Prostate gland (tissue), 2 donors: Measurements from ENCODE around the gene ZNF543. TPM values are rescaled to one million over a fixed set of nuclear protein-coding genes. Genes with fewer than 3 reads are reported as not detected.
A peak's percentile ranks its signal among the peaks of the same experiment; 100 is the strongest.
"Not testable (repeated sequence)": the region's sequence is repeated elsewhere in the genome, so short reads cannot be mapped to it uniquely, and the experiment has no call there.

ENCODE experiments used
- DNase-seq: peaks from one replicate; pipeline ENCODE4 v3.0.0-alpha.2; 2019; ENCODE audit warnings: low spot score
- H3K27ac ChIP-seq, 2 donors: fragments of 200-600 bp; sonication (generic); 2 replicates each; pipeline ENCODE4 v1.5.1; 2017 to 2019
- H3K27me3 ChIP-seq: fragments of 200-600 bp; sonication (generic); replicated peaks from 2 replicates; pipeline ENCODE4 v1.5.1; 2019; ENCODE audit not compliant: insufficient read depth
- H3K36me3 ChIP-seq, 2 donors: fragments of 200-600 bp; sonication (generic); 1 replicate in 1 of 2; 2 replicates in 1 of 2; pipeline versions ENCODE4 v1.5.1 to v1.8.1; 2017 to 2019
- H3K4me1 ChIP-seq: fragments of 200-600 bp; sonication (generic); replicated peaks from 2 replicates; pipeline ENCODE4 v1.5.1; 2019
- H3K4me3 ChIP-seq, 2 donors: fragments of 200-600 bp; sonication (generic); 2 replicates each; pipeline ENCODE4 v1.5.1; 2017 to 2019
- H3K9me3 ChIP-seq: fragments of 200-600 bp; sonication (generic); 2 replicates; pipeline ENCODE4 v1.5.1; 2017
- CTCF ChIP-seq, 4 experiments: fragments of 200-600 bp in 2 of 4; fragments of 450-650 bp in 2 of 4; sonication (generic) in 2 of 4; IDR thresholded peaks; 1 replicate in 3 of 4; 2 replicates in 1 of 4; pipeline ENCODE4 v1.5.1; 2016 to 2019; ENCODE audit warnings: antibody characterized with exemption in 4 of 4, mild to moderate bottlenecking in 2 of 4, moderate library complexity in 2 of 4
- POLR2A ChIP-seq: fragments of 450-650 bp; IDR thresholded peaks from one replicate; pipeline ENCODE4 v1.6.1; 2016; ENCODE audit warnings: antibody characterized with exemption, mild to moderate bottlenecking
- POLR2AphosphoS5 ChIP-seq: sonication (generic); formaldehyde crosslinking; IDR thresholded peaks from one replicate; pipeline ENCODE4 v1.6.1; 2017; ENCODE audit warnings: antibody characterized with exemption
- WGBS: methylation state at CpG from one replicate; pipeline ENCODE4 v1.1.5; 2018; 5-methylcytosine and 5-hydroxymethylcytosine counted together
- intact Hi-C: fragments of 100-400 bp; cut with DNase I; formaldehyde crosslinking; loops from one replicate; pipeline ENCODE4 v1.14.2; 2022
- total RNA-seq, 2 donors: library from RNA; depleted of rRNA; stranded (reverse); fragments of >200 nt; gene quantifications; one replicate each; pipeline ENCODE4 v1.1.0, GENCODE V29; 2016

ZNF543 gene
- total RNA-seq, 2 donors from 2014 or later = 10.8 to 15.3 TPM

GRCh38 chr19:57362997-57363687 is 42.9 kb downstream of the ZNF543 start, which contains the start of the genes TRAPPC2B and ZNF547:
Gene TRAPPC2B, plus strand, starts transcription at chr19:57363551. Its CDS starts 1,283 bp downstream, at chr19:57364834.
Gene ZNF547, plus strand, starts transcription at chr19:57363551. Its CDS starts 5,005 bp downstream, at chr19:57368556.
- no peaks in the 10 kb centered on the region for H3K36me3 ChIP-seq
- no peaks in the 10 kb centered on the region for H3K27me3 ChIP-seq
- TF ChIP-seq POLR2AphosphoS5 = peak; percentile 100
- peak; percentile 51 for TF ChIP-seq POLR2A
- no peak for TF ChIP-seq CTCF (IDR thresholded peaks at IDR 0.05)
- H3K4me1 ChIP-seq = no peaks in the 10 kb centered on the region
- DNase-seq = peak; percentile 99
- under 1% methylated on average over 45 of the region's 47 CpGs for WGBS
- H3K4me3 ChIP-seq = peak within 1 kb of the TSS; percentile 78 to 90
- intact Hi-C loops = no loop called here
- H3K27ac ChIP-seq = peak within 1 kb of the TSS; percentile 94 to 95
- H3K9me3 ChIP-seq = no peaks in the 10 kb centered on the region

GRCh38 chr19:57363688-57364181 is 43.5 kb downstream of the ZNF543 start:
- intact Hi-C loops = no loop called here
- no peak for DNase-seq
- H3K4me3 ChIP-seq = peak overlapping the region; percentile 78 to 90
- no peaks in the 10 kb centered on the region for H3K9me3 ChIP-seq
- no peaks in the 10 kb centered on the region for H3K27me3 ChIP-seq
- TF ChIP-seq POLR2AphosphoS5 = no peak
- no peak for TF ChIP-seq POLR2A
- no peak for TF ChIP-seq CTCF (IDR thresholded peaks at IDR 0.05)
- H3K27ac ChIP-seq = peak overlapping the region; percentile 94 to 95
- H3K4me1 ChIP-seq = no peaks in the 10 kb centered on the region
- 2% methylated on average over 17 of the region's 18 CpGs for WGBS
- no peaks in the 10 kb centered on the region for H3K36me3 ChIP-seq

GRCh38 chr19:57366776-57367175 is 46.5 kb downstream of the ZNF543 start:
- 86% methylated on average over 2 of the region's 2 CpGs for WGBS
- H3K4me3 ChIP-seq = no peak overlapping the region
- intact Hi-C loops = no loop called here
- DNase-seq = no peak
- H3K4me1 ChIP-seq = no peaks in the 10 kb centered on the region
- H3K27me3 ChIP-seq = no peaks in the 10 kb centered on the region
- no peak overlapping the region for H3K27ac ChIP-seq
- no peaks in the 10 kb centered on the region for H3K9me3 ChIP-seq
- TF ChIP-seq POLR2AphosphoS5 (no peak), CTCF (IDR thresholded peaks at IDR 0.05) (no peak), POLR2A (no peak)
- no peaks in the 10 kb centered on the region for H3K36me3 ChIP-seq

GRCh38 chr19:57374179-57374578 is 53.9 kb downstream of the ZNF543 start:
- Histone ChIP-seq H3K4me3 (no peak overlapping the region), H3K27ac (no peak overlapping the region), H3K27me3 (no peaks in the 10 kb centered on the region), H3K9me3 (no peaks in the 10 kb centered on the region), H3K36me3 (peaks cover 10 to 13% of the 10 kb centered on the region in 2 donors), H3K4me1 (no peaks in the 10 kb centered on the region)
- DNase-seq = no peak
- intact Hi-C loops = no loop called here
- WGBS = 96% methylated on average over 6 of the region's 6 CpGs
- no peak for TF ChIP-seq CTCF (IDR thresholded peaks at IDR 0.05)
- TF ChIP-seq POLR2AphosphoS5 = no peak
- no peak for TF ChIP-seq POLR2A

GRCh38 chr19:57374647-57375046 is 54.4 kb downstream of the ZNF543 start:
- intact Hi-C loops, H3K4me1 ChIP-seq, H3K9me3 ChIP-seq, H3K27me3 ChIP-seq, DNase-seq, H3K4me3 ChIP-seq, H3K27ac ChIP-seq: not testable (repeated sequence)
- peaks cover 10 to 13% of the 10 kb centered on the region in 2 donors for H3K36me3 ChIP-seq
- 98% methylated on average over 2 of the region's 2 CpGs for WGBS
